HFFc6 (cell line): ENCODE measurements around the gene ADCY4. TPM values are rescaled to one million over a fixed set of nuclear protein-coding genes. Genes with fewer than 3 reads are reported as not detected.
A peak's percentile ranks its signal among the peaks of the same experiment; 100 is the strongest.

Source experiments
- DNase-seq: peaks from one replicate; pipeline ENCODE4 v3.0.0-alpha.2; 2018
- H3K27ac Mint-ChIP-seq: 2 replicates; pipeline ENCODE4 v1.8.0; 2020; ENCODE audit warnings: mild to moderate bottlenecking, mixed read lengths
- H3K27me3 Mint-ChIP-seq: 2 replicates; pipeline ENCODE4 v1.8.0; 2021; ENCODE audit warnings: mild to moderate bottlenecking, moderate library complexity, mixed read lengths; ENCODE audit not compliant: insufficient read depth
- H3K36me3 Mint-ChIP-seq: 2 replicates; pipeline ENCODE4 v1.8.0; 2021; ENCODE audit warnings: low read depth, mixed read lengths
- H3K4me1 Mint-ChIP-seq: 2 replicates; pipeline ENCODE4 v1.8.0; 2020; ENCODE audit warnings: low read depth, mixed read lengths
- H3K4me3 Mint-ChIP-seq: 2 replicates; pipeline ENCODE4 v1.8.0; 2020; ENCODE audit warnings: mild to moderate bottlenecking, moderate library complexity, mixed read lengths
- H3K9me3 Mint-ChIP-seq: 2 replicates; pipeline ENCODE4 v1.8.0; 2020; ENCODE audit warnings: mild to moderate bottlenecking, mixed read lengths
- total RNA-seq, 6 experiments: library from RNA; stranded (reverse); fragmentation: NEBNext Ultra II Directional; extraction: Animal tissue kit (Norgen Biotek cat#: 25700); gene quantifications; 2 replicates in 1 of 6; 3 replicates in 5 of 6; pipeline ENCODE4 v1.2.3, GENCODE V29; 2021
- TF ChIP-seq, protein P1 (sequence below): fragments of 200-600 bp; sonication (generic); IDR thresholded peaks from 2 replicates; pipeline ENCODE4 v1.5.0; 2021; ENCODE audit warnings: antibody characterized with exemption, mild to moderate bottlenecking

Gene ADCY4
- total RNA-seq, 6 experiments from 2014 or later, result 0.25 to 0.41 (median 0.34) TPM; not detected in 3

DNA sequence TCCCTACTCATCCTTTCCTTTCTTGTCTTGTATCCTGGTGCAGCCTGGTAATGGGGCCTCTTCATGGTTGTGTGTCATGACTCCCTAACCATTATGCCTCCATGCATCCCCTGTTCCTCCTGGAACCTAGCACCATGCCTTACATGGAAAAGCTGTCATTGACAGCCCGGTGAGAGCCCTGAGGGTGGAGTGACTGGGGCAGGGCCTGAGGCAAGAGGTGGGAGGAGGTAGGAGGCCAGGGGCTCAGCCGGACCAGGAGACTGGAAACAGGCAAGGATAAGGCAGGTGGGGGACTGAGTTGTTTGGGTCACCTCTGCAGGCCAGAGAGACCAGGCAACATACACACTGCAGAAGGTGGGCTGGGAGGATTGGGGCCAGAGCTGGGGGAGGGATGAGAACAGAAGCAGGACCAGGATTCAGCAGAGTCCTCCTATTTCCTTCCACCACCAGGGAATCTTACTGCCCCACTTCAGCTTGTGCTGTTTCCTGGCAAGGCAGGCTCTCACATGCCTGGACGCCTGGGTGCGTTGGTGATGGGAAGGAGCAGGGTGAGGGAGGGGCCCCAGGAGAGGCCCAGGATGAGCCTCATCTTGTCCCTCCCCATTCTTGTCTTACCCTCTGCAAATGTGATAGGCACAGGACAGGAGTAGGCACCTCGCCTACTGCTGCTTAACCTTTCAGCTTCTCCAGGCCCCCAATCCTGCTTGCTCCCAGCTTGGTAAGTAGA lies 25.2 kb downstream of the ADCY4 start, which contains the start of gene LTB4R2:
Gene LTB4R2 (plus strand): TSS at position 603 of the 727 bp plus-strand sequence. CDS start 525 bp downstream, outside the sequence.
- TF ChIP-seq, protein P1, sequence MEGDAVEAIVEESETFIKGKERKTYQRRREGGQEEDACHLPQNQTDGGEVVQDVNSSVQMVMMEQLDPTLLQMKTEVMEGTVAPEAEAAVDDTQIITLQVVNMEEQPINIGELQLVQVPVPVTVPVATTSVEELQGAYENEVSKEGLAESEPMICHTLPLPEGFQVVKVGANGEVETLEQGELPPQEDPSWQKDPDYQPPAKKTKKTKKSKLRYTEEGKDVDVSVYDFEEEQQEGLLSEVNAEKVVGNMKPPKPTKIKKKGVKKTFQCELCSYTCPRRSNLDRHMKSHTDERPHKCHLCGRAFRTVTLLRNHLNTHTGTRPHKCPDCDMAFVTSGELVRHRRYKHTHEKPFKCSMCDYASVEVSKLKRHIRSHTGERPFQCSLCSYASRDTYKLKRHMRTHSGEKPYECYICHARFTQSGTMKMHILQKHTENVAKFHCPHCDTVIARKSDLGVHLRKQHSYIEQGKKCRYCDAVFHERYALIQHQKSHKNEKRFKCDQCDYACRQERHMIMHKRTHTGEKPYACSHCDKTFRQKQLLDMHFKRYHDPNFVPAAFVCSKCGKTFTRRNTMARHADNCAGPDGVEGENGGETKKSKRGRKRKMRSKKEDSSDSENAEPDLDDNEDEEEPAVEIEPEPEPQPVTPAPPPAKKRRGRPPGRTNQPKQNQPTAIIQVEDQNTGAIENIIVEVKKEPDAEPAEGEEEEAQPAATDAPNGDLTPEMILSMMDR, result no peak
- H3K9me3 Mint-ChIP-seq, result no peaks in the 10 kb centered on the region
- H3K27ac Mint-ChIP-seq, result 0 out of 2 replicates have a peak within 1 kb of the TSS, but pooled peaks have one; percentile 43
- peaks cover 4% of the 10 kb centered on the region for H3K27me3 Mint-ChIP-seq
- DNase-seq, result no peak
- peaks cover 20% of the 10 kb centered on the region for H3K36me3 Mint-ChIP-seq
- H3K4me3 Mint-ChIP-seq, result no peak within 1 kb of the TSS; the same call in 1 of the 2 replicates
- H3K4me1 Mint-ChIP-seq, result peaks cover 23% of the 10 kb centered on the region

GRCh38 chr14:24308342-24309124 lies 26.3 kb downstream of the ADCY4 start:
- H3K27ac Mint-ChIP-seq, result no peak overlapping the region

DNA sequence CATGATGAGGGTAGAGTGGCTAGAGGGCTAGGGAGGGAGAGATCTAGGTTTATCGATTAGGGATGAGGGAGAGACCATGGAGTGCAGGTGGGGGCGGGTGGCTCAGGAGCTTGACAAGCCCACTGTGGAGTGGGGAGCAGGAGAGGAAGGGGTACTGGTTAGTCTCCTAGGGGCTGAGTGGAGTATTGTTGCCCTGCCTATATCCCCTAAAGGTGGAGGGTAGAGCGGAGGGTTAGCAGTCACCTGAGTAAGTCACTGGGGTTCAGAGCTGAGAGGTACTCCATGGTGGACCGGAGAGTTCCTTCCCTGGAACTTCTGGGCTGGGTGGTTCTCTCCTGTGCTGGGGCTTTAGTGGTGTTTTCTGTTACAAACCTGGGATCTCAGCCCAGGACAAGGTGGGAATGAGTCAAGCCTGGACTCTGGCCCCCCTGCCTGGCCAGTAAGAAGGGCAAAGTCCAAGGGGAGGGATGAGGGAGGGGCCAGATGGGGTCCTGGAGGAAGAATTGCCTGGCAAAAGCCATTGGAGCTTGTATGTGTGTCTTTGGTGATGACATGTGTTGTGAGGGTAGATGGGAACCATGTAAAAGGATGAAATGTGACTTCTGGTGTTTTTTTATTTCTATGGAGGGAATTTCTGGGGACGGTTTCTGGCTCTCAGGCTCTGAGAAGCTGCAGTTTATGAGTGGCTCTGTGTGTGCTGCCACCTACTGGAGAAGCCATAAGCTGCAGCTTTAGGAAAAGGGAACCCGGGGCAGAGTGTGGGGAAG lies 27.1 kb downstream of the ADCY4 start, which contains the start of gene CIDEB:
Gene CIDEB (minus strand): TSS at position 403 of the 767 bp plus-strand sequence. CDS start 119 bp downstream, at position 284.
- Mint-ChIP-seq H3K9me3 (no peaks in the 10 kb centered on the region), H3K4me1 (peaks cover 23% of the 10 kb centered on the region), H3K36me3 (peaks cover 29% of the 10 kb centered on the region), H3K27ac (no peak within 1 kb of the TSS; the same call in 1 of the 2 replicates), H3K4me3 (no peak within 1 kb of the TSS), H3K27me3 (peaks cover 3% of the 10 kb centered on the region; the same call in 1 of the 2 replicates)
- peak; percentile 47 for DNase-seq
- TF ChIP-seq, protein P1, result peak; percentile 95

More at GRCh38 chr14:24308342-24309124, 26.3 kb downstream of the ADCY4 start:
- Mint-ChIP-seq H3K4me3 (no peak overlapping the region), H3K9me3 (no peaks in the 10 kb centered on the region), H3K36me3 (peaks cover 29% of the 10 kb centered on the region), H3K4me1 (peaks cover 23% of the 10 kb centered on the region), H3K27me3 (peaks cover 3% of the 10 kb centered on the region; the same call in 1 of the 2 replicates)
- DNase-seq, result no peak
- TF ChIP-seq, protein P1, result peak; percentile 45; the same call in 1 of the 2 replicates

DNA sequence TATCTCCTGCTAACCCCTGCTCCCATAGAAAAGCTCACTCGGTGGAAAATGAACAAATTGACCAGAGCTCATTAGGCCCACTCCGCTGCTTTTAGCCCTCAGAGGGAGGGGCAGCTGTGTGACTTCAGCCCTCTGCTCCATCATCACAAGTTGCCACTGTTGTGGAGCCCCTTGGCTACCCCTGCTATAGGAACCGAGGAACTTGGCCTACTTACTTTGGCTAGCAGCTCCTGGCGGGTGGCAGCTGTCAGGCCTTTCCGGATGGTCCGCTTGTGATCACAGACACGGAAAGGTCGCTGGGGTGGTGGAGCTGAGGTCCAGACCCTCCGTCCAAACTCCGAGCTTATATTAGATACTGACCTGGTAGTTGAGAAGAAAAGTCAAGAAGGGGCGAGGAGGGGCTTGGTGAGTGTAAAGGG lies 27.7 kb downstream of the ADCY4 start:
- TF ChIP-seq, protein P1, result no peak
- Mint-ChIP-seq H3K4me3 (no peak overlapping the region), H3K27me3 (peaks cover 3% of the 10 kb centered on the region; the same call in 1 of the 2 replicates), H3K27ac (no peak overlapping the region; the same call in 1 of the 2 replicates), H3K36me3 (peaks cover 29% of the 10 kb centered on the region), H3K9me3 (no peaks in the 10 kb centered on the region), H3K4me1 (peaks cover 23% of the 10 kb centered on the region)
- DNase-seq, result no peak

- Mint-ChIP-seq H3K4me3 (no peak overlapping the region), H3K27me3 (peaks cover 1% of the 10 kb centered on the region; the same call in 1 of the 2 replicates), H3K36me3 (peaks cover 38% of the 10 kb centered on the region), H3K9me3 (no peaks in the 10 kb centered on the region), H3K4me1 (peaks cover 27% of the 10 kb centered on the region), H3K27ac (no peak overlapping the region)
- DNase-seq, result no peak
- TF ChIP-seq, protein P1, result no peak
Measured at GRCh38 chr14:24304019-24304387, 30.9 kb downstream of the ADCY4 start.
